H1 (cell line): ENCODE results near the gene CEP350.

ENCODE experiments used
- BRCA1 ChIP-seq: IDR thresholded peaks from 2 replicates; pipeline ENCODE4 v1.6.1; 2012; ENCODE audit warnings: low read depth, low read length, improper control_type of control experiment
- HDAC6 ChIP-seq: IDR thresholded peaks from one replicate; pipeline ENCODE4 v1.7.1; 2012; ENCODE audit warnings: low read depth, mild to moderate bottlenecking, inconsistent platforms, low read length, moderate library complexity
- KDM1A ChIP-seq: fragments of 200-600, 300-600 bp; sonication (generic); IDR thresholded peaks from 2 replicates; pipeline ENCODE4 v1.7.1; 2016; ENCODE audit warnings: mild to moderate bottlenecking, low read length, borderline replicate concordance
- POLR2A ChIP-seq, 2 experiments: IDR thresholded peaks; 1 replicate in 1 of 2; 2 replicates in 1 of 2; pipeline ENCODE4 v1.6.1; 2011; ENCODE audit warnings: low read depth in 2 of 2, low read length in 2 of 2, mild to moderate bottlenecking in 2 of 2; ENCODE audit errors: control extremely low read depth in 1 of 2
- POLR2AphosphoS5 ChIP-seq: IDR thresholded peaks from 2 replicates; pipeline ENCODE4 v1.6.1; 2011; ENCODE audit warnings: low read depth, low read length
- SIX5 ChIP-seq: IDR thresholded peaks from 2 replicates; pipeline ENCODE4 v1.6.1; 2011; ENCODE audit warnings: mild to moderate bottlenecking, low read depth, low read length
- SP1 ChIP-seq: IDR thresholded peaks from 2 replicates; pipeline ENCODE4 v1.6.1; 2011; ENCODE audit warnings: low read depth, low read length
- SP2 ChIP-seq: IDR thresholded peaks from 2 replicates; pipeline ENCODE4 v1.6.1; 2012; ENCODE audit warnings: mild to moderate bottlenecking, low read length, inconsistent platforms
- TF ChIP-seq, protein P1 (sequence below), 3 experiments: IDR thresholded peaks; 1 replicate in 2 of 3; 2 replicates in 1 of 3; pipeline versions ENCODE4 v1.5.1 to v1.6.1; 2011; ENCODE audit warnings: low read length in 3 of 3, mild to moderate bottlenecking in 3 of 3, inconsistent platforms in 2 of 3, low read depth in 1 of 3, moderate library complexity in 1 of 3; ENCODE audit not compliant: insufficient read depth in 1 of 3; ENCODE audit errors: control extremely low read depth in 1 of 3
- TF ChIP-seq, protein P2 (sequence below): IDR thresholded peaks from 2 replicates; pipeline ENCODE4 v1.6.1; 2011; ENCODE audit warnings: low read length, improper control_type of control experiment

DNA sequence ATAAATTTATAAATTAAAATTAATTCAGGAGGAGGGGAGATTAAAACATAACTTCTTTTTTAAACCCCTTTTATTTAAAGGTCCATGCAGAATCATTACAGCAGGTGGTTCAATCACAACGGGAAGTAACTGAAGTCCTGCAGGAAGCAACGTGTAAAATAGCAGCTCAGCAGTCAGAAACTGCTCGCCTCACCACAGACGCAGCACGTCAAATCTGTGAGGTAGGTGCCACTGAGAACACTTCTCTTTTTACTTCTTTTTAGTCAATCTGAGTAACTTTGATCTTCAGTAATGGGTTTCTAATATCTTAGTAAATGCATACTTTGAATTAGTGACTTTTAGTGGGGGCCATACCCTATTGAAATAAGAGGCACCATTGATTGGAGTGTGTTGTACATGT is 87.0 kb downstream of the CEP350 start:
- TF ChIP-seq, protein P1, sequence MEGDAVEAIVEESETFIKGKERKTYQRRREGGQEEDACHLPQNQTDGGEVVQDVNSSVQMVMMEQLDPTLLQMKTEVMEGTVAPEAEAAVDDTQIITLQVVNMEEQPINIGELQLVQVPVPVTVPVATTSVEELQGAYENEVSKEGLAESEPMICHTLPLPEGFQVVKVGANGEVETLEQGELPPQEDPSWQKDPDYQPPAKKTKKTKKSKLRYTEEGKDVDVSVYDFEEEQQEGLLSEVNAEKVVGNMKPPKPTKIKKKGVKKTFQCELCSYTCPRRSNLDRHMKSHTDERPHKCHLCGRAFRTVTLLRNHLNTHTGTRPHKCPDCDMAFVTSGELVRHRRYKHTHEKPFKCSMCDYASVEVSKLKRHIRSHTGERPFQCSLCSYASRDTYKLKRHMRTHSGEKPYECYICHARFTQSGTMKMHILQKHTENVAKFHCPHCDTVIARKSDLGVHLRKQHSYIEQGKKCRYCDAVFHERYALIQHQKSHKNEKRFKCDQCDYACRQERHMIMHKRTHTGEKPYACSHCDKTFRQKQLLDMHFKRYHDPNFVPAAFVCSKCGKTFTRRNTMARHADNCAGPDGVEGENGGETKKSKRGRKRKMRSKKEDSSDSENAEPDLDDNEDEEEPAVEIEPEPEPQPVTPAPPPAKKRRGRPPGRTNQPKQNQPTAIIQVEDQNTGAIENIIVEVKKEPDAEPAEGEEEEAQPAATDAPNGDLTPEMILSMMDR (IDR thresholded peaks at IDR 0.05; ENCODE audit: control extremely low read depth in 1 of 3, insufficient read depth in 1 of 3, low read depth in 1 of 3, low read length in 3 of 3): no peak
- TF ChIP-seq, protein P2, sequence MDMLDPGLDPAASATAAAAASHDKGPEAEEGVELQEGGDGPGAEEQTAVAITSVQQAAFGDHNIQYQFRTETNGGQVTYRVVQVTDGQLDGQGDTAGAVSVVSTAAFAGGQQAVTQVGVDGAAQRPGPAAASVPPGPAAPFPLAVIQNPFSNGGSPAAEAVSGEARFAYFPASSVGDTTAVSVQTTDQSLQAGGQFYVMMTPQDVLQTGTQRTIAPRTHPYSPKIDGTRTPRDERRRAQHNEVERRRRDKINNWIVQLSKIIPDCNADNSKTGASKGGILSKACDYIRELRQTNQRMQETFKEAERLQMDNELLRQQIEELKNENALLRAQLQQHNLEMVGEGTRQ: no peak
- TF ChIP-seq SP1 (no peak), POLR2A (IDR thresholded peaks at IDR 0.05; ENCODE audit: control extremely low read depth in 1 of 2, low read depth in 2 of 2, low read length in 2 of 2) (no peak), POLR2AphosphoS5 (no peak), SIX5 (no peak), SP2 (no peak), BRCA1 (no peak), HDAC6 (no peak), KDM1A (no peak)
